ENCODE measurements around the gene ITPKB. TPM values are rescaled to one million over a fixed set of nuclear protein-coding genes. Genes with fewer than 3 reads are reported as not detected.
A peak's percentile ranks its signal among the peaks of the same experiment; 100 is the strongest.

The ITPKB gene
- total RNA-seq, 4 donors from 2014 or later: 29.7 to 117 (median 44.9) TPM

GRCh38 chr1:226607268-226607660 lies 131.8 kb downstream of the ITPKB start:
- Histone ChIP-seq H3K27ac (no peak overlapping the region), H3K36me3 (no peaks in the 10 kb centered on the region), H3K4me3 (no peak overlapping the region), H3K4me1 (peaks cover 7 to 15% of the 10 kb centered on the region in 2 donors), H3K9me3 (no peaks in the 10 kb centered on the region), H3K27me3 (no peaks in the 10 kb centered on the region)
- intact Hi-C loops (cut with DNase I; ENCODE audit: low total_unique reads): loop anchor here (10.0 kb wide), 1 partner anchor 62 kb away; the partner anchor contains the start of gene STUM
- TF ChIP-seq POLR2A (IDR thresholded peaks at IDR 0.05) (no peak), CTCF (IDR thresholded peaks at IDR 0.05) (no peak)
- peak in 1 of 2 donors; percentile 11 for DNase-seq

- no peaks in the 10 kb centered on the region for H3K9me3 ChIP-seq
- H3K27ac ChIP-seq: peak overlapping the region; percentile 37 to 81
- H3K36me3 ChIP-seq: no peaks in the 10 kb centered on the region
- no peak for TF ChIP-seq POLR2A (IDR thresholded peaks at IDR 0.05)
- no peak for TF ChIP-seq CTCF (IDR thresholded peaks at IDR 0.05)
- H3K27me3 ChIP-seq: no peaks in the 10 kb centered on the region
- H3K4me3 ChIP-seq: no peak overlapping the region
- intact Hi-C loops (cut with DNase I; ENCODE audit: low total_unique reads): loop anchor here (10.0 kb wide), 1 partner anchor 62 kb away; the partner anchor contains the start of gene STUM
- peak in 1 of 2 donors; percentile 39 for DNase-seq
- H3K4me1 ChIP-seq: peaks cover 8 to 15% of the 10 kb centered on the region in 2 donors
Observed at GRCh38 chr1:226606311-226607267, 132.5 kb downstream of the ITPKB start.

- peak in 1 of 2 donors; percentile 21 for DNase-seq
- Histone ChIP-seq H3K27ac (peak overlapping the region; percentile 77 to 81), H3K4me3 (no peak overlapping the region), H3K36me3 (no peaks in the 10 kb centered on the region), H3K9me3 (no peaks in the 10 kb centered on the region), H3K4me1 (peaks cover 8 to 15% of the 10 kb centered on the region in 2 donors), H3K27me3 (no peaks in the 10 kb centered on the region)
- TF ChIP-seq CTCF (IDR thresholded peaks at IDR 0.05) (no peak), POLR2A (IDR thresholded peaks at IDR 0.05) (no peak)
- intact Hi-C loops (cut with DNase I; ENCODE audit: low total_unique reads): loop anchor here (10.0 kb wide), 1 partner anchor 61 kb away; the partner anchor contains the start of gene STUM
Observed at GRCh38 chr1:226605318-226605950, 133.6 kb downstream of the ITPKB start.

GRCh38 chr1:226604560-226605317 lies 134.3 kb downstream of the ITPKB start:
- peaks cover 8 to 15% of the 10 kb centered on the region in 2 donors for H3K4me1 ChIP-seq
- no peak for DNase-seq
- peak overlapping the region; percentile 77 to 81 for H3K27ac ChIP-seq

More at GRCh38 chr1:226604560-226605317, 134.3 kb downstream of the ITPKB start:
- H3K27me3 ChIP-seq: no peaks in the 10 kb centered on the region
- intact Hi-C loops (cut with DNase I; ENCODE audit: low total_unique reads): loop anchor here (10.0 kb wide), 1 partner anchor 60 kb away; the partner anchor contains the start of gene STUM
- H3K4me3 ChIP-seq: no peak overlapping the region
- no peaks in the 10 kb centered on the region for H3K9me3 ChIP-seq
- TF ChIP-seq POLR2A (IDR thresholded peaks at IDR 0.05): no peak
- TF ChIP-seq CTCF (IDR thresholded peaks at IDR 0.05): no peak
- no peaks in the 10 kb centered on the region for H3K36me3 ChIP-seq
